A549 (cell line): ENCODE measurements around the gene SYCN. TPM values are rescaled to one million over a fixed set of nuclear protein-coding genes. Genes with fewer than 3 reads are reported as not detected.
"Not testable (repeated sequence)": the region's sequence is repeated elsewhere in the genome, so short reads cannot be mapped to it uniquely, and the experiment has no call there.

Experiments used
- ATAC-seq, 2 experiments: fragments of 200-7000 bp in 1 of 2; fragments of >200 bp in 1 of 2; cut with Nextera tagmentation in 1 of 2; cut with Tn5 transposase in 1 of 2; 3 replicates each; pipeline versions ENCODE4 v1.8.0 to v1.9.1; 2018 to 2020; ENCODE audit warnings: mild to moderate bottlenecking in 1 of 2, moderate library complexity in 1 of 2
- CTCF ChIA-PET: fragments of 300-600 bp; sonication (Branson Sonifier 250); formaldehyde crosslinking; extraction: SDS; loops from one replicate; lab custom pipeline; 2021; ENCODE audit warnings: antibody characterized with exemption, inconsistent platforms; lab: Yijun Ruan, JAX
- POLR2A ChIA-PET: fragments of 350-600 bp; formaldehyde crosslinking; extraction: SDS; loops from one replicate; lab custom pipeline; 2021; ENCODE audit warnings: antibody characterized with exemption, inconsistent platforms; lab: Yijun Ruan, JAX
- DNase-seq, 2 experiments: peaks; one replicate each; pipeline versions ENCODE4 v3.0.0 to v3.0.0-alpha.2; 2011 to 2016; ENCODE audit warnings: low read depth in 1 of 2, low spot score in 1 of 2
- FAIRE-seq: peaks from 2 replicates; lab custom pipeline; 2011; peaks lifted over from hg19 to GRCh38; lab: Jason Lieb, UNC
- H3K27ac ChIP-seq, 2 experiments: fragments of >200 bp; sonication (Bioruptor Twin); formaldehyde crosslinking; 3 replicates each; pipeline ENCODE4 v1.5.1; 2016 to 2017
- H3K4me1 ChIP-seq: fragments of >200 bp; sonication (Bioruptor Twin); formaldehyde crosslinking; 3 replicates; pipeline ENCODE4 v1.6.1; 2016
- H3K4me2 ChIP-seq: fragments of >200 bp; sonication (Bioruptor Twin); formaldehyde crosslinking; 3 replicates; pipeline ENCODE4 v1.6.1; 2016
- H3K4me3 ChIP-seq: fragments of >200 bp; sonication (Bioruptor Twin); formaldehyde crosslinking; 3 replicates; pipeline ENCODE4 v1.5.1; 2016
- H3K9me3 ChIP-seq: fragments of >200 bp; sonication (Bioruptor Twin); formaldehyde crosslinking; 3 replicates; pipeline ENCODE4 v1.6.1; 2016
- BHLHE40 ChIP-seq: IDR thresholded peaks from 2 replicates; pipeline ENCODE4 v1.6.1; 2012; ENCODE audit warnings: low read depth, low read length, inconsistent platforms
- EHF ChIP-seq: fragments of 250-450 bp; sonication (Bioruptor Pico); IDR thresholded peaks from 2 replicates; pipeline ENCODE4 v1.5.0; 2020; ENCODE audit warnings: mild to moderate bottlenecking
- ELK1 ChIP-seq: fragments of 150-350 bp; IDR thresholded peaks from 2 replicates; pipeline ENCODE4 v1.6.1; 2014; ENCODE audit warnings: low read depth, mild to moderate bottlenecking, low read length
- HES2 ChIP-seq: fragments of >200 bp; sonication (Bioruptor Twin); formaldehyde crosslinking; IDR thresholded peaks from 2 replicates; pipeline ENCODE4 v1.6.1; 2016
- HEYL ChIP-seq: fragments of 250-450 bp; sonication (Bioruptor Pico); IDR thresholded peaks from 2 replicates; pipeline ENCODE4 v1.8.0; 2021; ENCODE audit warnings: mild to moderate bottlenecking, moderate library complexity
- HMGXB4 ChIP-seq: fragments of 250-450 bp; sonication (Bioruptor Pico); IDR thresholded peaks from 2 replicates; pipeline ENCODE4 v1.5.0; 2021; ENCODE audit warnings: mild to moderate bottlenecking, moderate library complexity, borderline replicate concordance
- HOXB13 ChIP-seq: fragments of 250-450 bp; sonication (Bioruptor Pico); IDR thresholded peaks from 2 replicates; pipeline ENCODE4 v1.5.0; 2020; ENCODE audit warnings: low read depth, mild to moderate bottlenecking, moderate library complexity
- HOXB5 ChIP-seq: fragments of 250-450 bp; sonication (Bioruptor Pico); IDR thresholded peaks from 2 replicates; pipeline ENCODE4 v1.5.0; 2020; ENCODE audit warnings: mild to moderate bottlenecking, moderate library complexity
- MAFK ChIP-seq: fragments of 450-650 bp; IDR thresholded peaks from 2 replicates; pipeline ENCODE4 v1.6.1; 2014; ENCODE audit not compliant: partially characterized antibody
- MYC ChIP-seq: IDR thresholded peaks from 2 replicates; pipeline ENCODE4 v1.6.1; 2012; ENCODE audit warnings: mild to moderate bottlenecking, inconsistent platforms, low read length, improper control_type of control experiment, borderline replicate concordance
- NPAS2 ChIP-seq: fragments of 250-450 bp; sonication (Bioruptor Pico); IDR thresholded peaks from 2 replicates; pipeline ENCODE4 v1.8.0; 2022; ENCODE audit warnings: mild to moderate bottlenecking, moderate library complexity, borderline replicate concordance
- POLR2A ChIP-seq: IDR thresholded peaks from 2 replicates; pipeline ENCODE4 v1.6.1; 2012; ENCODE audit warnings: mild to moderate bottlenecking, low read length
- POLR2AphosphoS2 ChIP-seq: conservative IDR thresholded peaks from 2 replicates; pipeline ENCODE4 v1.6.1; 2012; ENCODE audit warnings: low read length, improper control_type of control experiment, inconsistent platforms
- RAD21 ChIP-seq, 2 experiments: fragments of >200 bp in 1 of 2; sonication (Bioruptor Twin) in 1 of 2; formaldehyde crosslinking in 1 of 2; IDR thresholded peaks in 1 of 2; conservative IDR thresholded peaks in 1 of 2; 2 replicates in 1 of 2; 3 replicates in 1 of 2; pipeline ENCODE4 v1.6.1; 2012 to 2018; ENCODE audit warnings: inconsistent platforms in 1 of 2
- RARB ChIP-seq: fragments of 250-450 bp; sonication (Bioruptor Pico); IDR thresholded peaks from 2 replicates; pipeline ENCODE4 v1.8.0; 2021; ENCODE audit warnings: mild to moderate bottlenecking, moderate library complexity
- RFX5 ChIP-seq: fragments of 450-650 bp; IDR thresholded peaks from 2 replicates; pipeline ENCODE4 v1.7.1; 2014; ENCODE audit warnings: antibody characterized with exemption, mild to moderate bottlenecking, moderate library complexity
- TP53 ChIP-seq: fragments of 250-450 bp; sonication (Bioruptor Pico); IDR thresholded peaks from 2 replicates; pipeline ENCODE4 v1.5.0; 2021; ENCODE audit warnings: mild to moderate bottlenecking, moderate library complexity
- ZFP36 ChIP-seq: fragments of 450-650 bp; IDR thresholded peaks from 2 replicates; pipeline ENCODE4 v1.6.1; 2014; ENCODE audit warnings: borderline replicate concordance; ENCODE audit not compliant: partially characterized antibody
- WGBS: methylation state at CpG from one replicate; pipeline ENCODE4 v1.1.6; 2017; ENCODE audit errors: missing lambda C conversion rate; 5-methylcytosine and 5-hydroxymethylcytosine counted together
- polyA plus RNA-seq, 4 experiments: library from polyadenylated mRNA; depleted of rRNA in 3 of 4; stranded (reverse); fragments of >200 nt; fragmentation: RNase III in 1 of 4; extraction: RNeasy Plus Mini Kit Qiagen cat#74134 plus additional on column Dnase treatment in 1 of 4; gene quantifications; 2 replicates in 3 of 4; 3 replicates in 1 of 4; pipeline ENCODE4 v1.2.3, GENCODE V29; 2011 to 2017

Gene SYCN
- polyA plus RNA-seq, 2 of the 4 experiments (the other 2 are of a cell fraction) = not detected

GRCh38 chr19:39247701-39248664 is 43.9 kb upstream of the SYCN start:
- TF ChIP-seq TP53 (CRISPR knock-in tag) (no peak), POLR2AphosphoS2 (no peak), NPAS2 (CRISPR knock-in tag) (no peak), EHF (CRISPR knock-in tag) (no peak), HEYL (CRISPR knock-in tag) (no peak), MYC (no peak)
- DNase-seq (no peak), FAIRE-seq (no peak), ATAC-seq (no peak)
- WGBS = 79% methylated on average over 91 of the region's 92 CpGs
- POLR2A ChIA-PET = interaction anchor here (0.6 kb wide), 1 partner anchor 188 kb away, joined by 3 read pairs; the partner anchor contains the start of gene RPS16
- no peak overlapping the region for H3K4me3 ChIP-seq
- H3K4me2 ChIP-seq = no peak overlapping the region
- no peaks in the 10 kb centered on the region for H3K4me1 ChIP-seq
- no peaks in the 10 kb centered on the region for H3K9me3 ChIP-seq
- CTCF ChIA-PET = interaction anchor here (1.1 to 4.9 kb wide), 4 partner anchors 13 to 80 kb away, joined by 3 to 17 read pairs (median 3); no protein-coding TSS in a partner anchor
- H3K27ac ChIP-seq = no peak overlapping the region

- no peak overlapping the region for H3K4me3 ChIP-seq
- CTCF ChIA-PET = interaction anchor here (1.1 to 1.7 kb wide), 3 partner anchors 15 to 80 kb away, joined by 3 read pairs; no protein-coding TSS in a partner anchor
- DNase-seq = no peak
- no peak overlapping the region for H3K4me2 ChIP-seq
- peak in 1 of 2 experiments; percentile 36; a peak in 3 of 6 replicates for ATAC-seq
- no peaks in the 10 kb centered on the region for H3K9me3 ChIP-seq
- H3K4me1 ChIP-seq = no peaks in the 10 kb centered on the region
- 73% methylated on average over 42 of the region's 42 CpGs for WGBS
- no peak for FAIRE-seq
- H3K27ac ChIP-seq = no peak overlapping the region
- POLR2A ChIA-PET = interaction anchor here (0.6 kb wide), 1 partner anchor 189 kb away, joined by 3 read pairs; the partner anchor contains the start of gene RPS16
- TF ChIP-seq HES2 (no peak), HMGXB4 (CRISPR knock-in tag) (no peak), HOXB13 (CRISPR knock-in tag) (no peak), RARB (no peak), RAD21 (conservative IDR thresholded peaks at IDR 0.05 in 1 of 2, IDR thresholded peaks at IDR 0.05 in 1 of 2) (no peak), BHLHE40 (no peak), ELK1 (no peak), ZFP36 (no peak), POLR2A (no peak), MAFK (no peak), RFX5 (no peak), HOXB5 (CRISPR knock-in tag) (no peak)
These were observed 43.0 kb upstream of the SYCN start for GRCh38 chr19:39246951-39247669.

GRCh38 chr19:39245166-39245565 is 41.1 kb upstream of the SYCN start:
- H3K27ac ChIP-seq, DNase-seq, POLR2A ChIA-PET, H3K9me3 ChIP-seq, H3K4me2 ChIP-seq, H3K4me3 ChIP-seq, H3K4me1 ChIP-seq: not testable (repeated sequence)
- CTCF ChIA-PET = interaction anchor here (0.7 to 1.6 kb wide), 2 partner anchors 11 to 32 kb away, joined by 3 read pairs; no protein-coding TSS in a partner anchor
- WGBS = no CpG with 5 or more reads among the region's 1 CpG
- ATAC-seq (peak; percentile 84 to 92), FAIRE-seq (peak; percentile 99)

- H3K9me3 ChIP-seq, DNase-seq, H3K27ac ChIP-seq, POLR2A ChIA-PET, H3K4me3 ChIP-seq, H3K4me2 ChIP-seq, H3K4me1 ChIP-seq: not testable (repeated sequence)
- WGBS = 76% methylated on average over 12 of the region's 12 CpGs
- ATAC-seq = peak; percentile 9 to 12; a peak in 3 of 6 replicates
- FAIRE-seq = peak; percentile 89
- CTCF ChIA-PET = interaction anchor here (1.6 kb wide), 1 partner anchor 33 kb away, joined by 3 read pairs; no protein-coding TSS in a partner anchor
These were observed 40.5 kb upstream of the SYCN start, which contains the start of gene IFNL3 for GRCh38 chr19:39244410-39245100. Gene IFNL3 (minus strand): TSS chr19:39245006. CDS start chr19:39244967, 39 bp downstream.

- H3K4me1 ChIP-seq, FAIRE-seq, H3K9me3 ChIP-seq, POLR2A ChIA-PET, H3K27ac ChIP-seq, H3K4me3 ChIP-seq, H3K4me2 ChIP-seq, DNase-seq: not testable (repeated sequence)
- WGBS = 59% methylated on average over 13 of the region's 13 CpGs
- CTCF ChIA-PET = interaction anchor here (1.6 kb wide), 1 partner anchor 34 kb away, joined by 3 read pairs; no protein-coding TSS in a partner anchor
- peak in 1 of 2 experiments; percentile 2; a peak in 1 of 6 replicates for ATAC-seq
These were observed 39.7 kb upstream of the SYCN start for GRCh38 chr19:39243741-39244140.
